Suppressor macrophage (primary cell): Measurements from ENCODE around the gene YEATS4.

ENCODE experiments used
- DNase-seq, 4 experiments: peaks; one replicate each; pipeline ENCODE4 v3.0.0-alpha.2; 2020 to 2022

Gene YEATS4

GRCh38 chr12:69435644-69436043 is 76.1 kb downstream of the YEATS4 start:
- no peak for DNase-seq

- DNase-seq: no peak
Observed at GRCh38 chr12:69437073-69437472, 77.5 kb downstream of the YEATS4 start.

DNA sequence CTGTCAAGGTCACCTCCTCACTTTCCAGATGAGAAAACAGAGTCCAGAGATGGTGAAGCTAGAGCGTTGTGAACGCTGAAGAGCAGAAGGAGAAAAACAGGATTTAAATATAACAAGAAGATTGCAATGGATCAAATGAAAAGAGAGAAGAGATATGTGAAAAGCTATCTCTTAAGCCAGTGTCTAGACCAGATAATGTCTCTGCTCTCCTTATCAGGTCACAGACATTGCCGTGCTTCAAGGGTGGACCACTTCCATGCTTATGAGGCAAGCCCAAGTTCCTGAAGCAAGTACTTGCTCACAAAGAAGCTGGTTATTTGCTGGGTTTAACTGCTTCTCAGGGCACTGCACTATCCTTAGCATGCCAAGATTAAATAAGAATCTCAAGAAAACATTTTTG is 79.0 kb downstream of the YEATS4 start:
- DNase-seq: no peak

GRCh38 chr12:69440016-69440415 is 80.5 kb downstream of the YEATS4 start:
- DNase-seq: no peak
